ENCODE measurements around the gene LAMTOR4.
A peak's percentile ranks its signal among the peaks of the same experiment; 100 is the strongest.
"Not testable (repeated sequence)": the region's sequence is repeated elsewhere in the genome, so short reads cannot be mapped to it uniquely, and the experiment has no call there.

LAMTOR4 gene

DNA sequence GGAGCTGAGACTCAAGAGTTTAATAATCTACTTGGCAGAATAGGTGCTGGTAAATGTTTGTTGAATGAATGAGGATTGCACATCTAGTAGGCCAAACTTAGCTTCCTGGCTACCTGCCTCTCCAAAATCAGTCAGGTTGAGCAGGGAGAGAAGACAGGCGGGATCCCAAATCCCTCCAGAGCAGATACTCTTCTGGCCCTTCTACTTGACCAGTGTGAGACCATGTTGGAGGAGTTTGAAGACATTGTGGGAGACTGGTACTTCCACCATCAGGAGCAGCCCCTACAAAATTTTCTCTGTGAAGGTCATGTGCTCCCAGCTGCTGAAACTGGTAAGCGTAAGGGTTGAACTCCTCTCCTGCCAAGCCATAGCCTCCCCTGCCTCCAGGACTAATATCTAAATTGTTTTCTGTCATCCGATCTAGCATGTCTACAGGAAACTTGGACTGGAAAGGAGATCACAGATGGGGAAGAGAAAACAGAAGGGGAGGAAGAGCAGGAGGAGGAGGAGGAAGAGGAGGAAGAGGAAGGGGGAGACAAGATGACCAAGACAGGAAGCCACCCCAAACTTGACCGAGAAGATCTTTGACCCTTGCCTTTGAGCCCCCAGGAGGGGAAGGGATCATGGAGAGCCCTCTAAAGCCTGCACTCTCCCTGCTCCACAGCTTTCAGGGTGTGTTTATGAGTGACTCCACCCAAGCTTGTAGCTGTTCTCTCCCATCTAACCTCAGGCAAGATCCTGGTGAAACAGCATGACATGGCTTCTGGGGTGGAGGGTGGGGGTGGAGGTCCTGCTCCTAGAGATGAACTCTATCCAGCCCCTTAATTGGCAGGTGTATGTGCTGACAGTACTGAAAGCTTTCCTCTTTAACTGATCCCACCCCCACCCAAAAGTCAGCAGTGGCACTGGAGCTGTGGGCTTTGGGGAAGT is 24.2 kb upstream of the LAMTOR4 start:
- DNase-seq = no peak

- no peak for DNase-seq
These were observed 22.3 kb upstream of the LAMTOR4 start for GRCh38 chr7:100126239-100126930.

GRCh38 chr7:100126931-100127865 is 21.5 kb upstream of the LAMTOR4 start, which contains the start of gene MBLAC1:
MBLAC1 (plus strand) TSS chr7:100126967; CDS start chr7:100127396, 429 bp downstream.
- DNase-seq = peak; percentile 91

GRCh38 chr7:100127866-100128636 is 20.7 kb upstream of the LAMTOR4 start:
- peak; percentile 20 for DNase-seq

DNA sequence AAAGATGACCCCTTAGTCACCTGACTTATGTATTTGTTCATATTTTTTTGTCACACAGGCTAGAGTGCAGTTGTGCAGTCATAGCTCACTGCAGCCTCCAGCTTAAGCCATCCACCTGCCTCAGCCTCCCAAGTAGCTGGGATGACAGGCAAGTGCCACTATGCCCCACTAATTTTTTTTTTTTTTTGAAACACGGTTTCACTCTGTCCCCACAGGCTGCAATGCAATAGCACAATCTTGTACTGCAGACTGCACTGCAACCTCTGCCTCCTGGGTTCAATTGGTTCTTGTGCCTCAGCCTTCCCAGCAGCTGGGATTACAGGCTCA is 20.1 kb upstream of the LAMTOR4 start:
- DNase-seq = no peak

- not testable (repeated sequence) for DNase-seq
These were observed 18.5 kb upstream of the LAMTOR4 start for GRCh38 chr7:100130220-100130607.

DNA sequence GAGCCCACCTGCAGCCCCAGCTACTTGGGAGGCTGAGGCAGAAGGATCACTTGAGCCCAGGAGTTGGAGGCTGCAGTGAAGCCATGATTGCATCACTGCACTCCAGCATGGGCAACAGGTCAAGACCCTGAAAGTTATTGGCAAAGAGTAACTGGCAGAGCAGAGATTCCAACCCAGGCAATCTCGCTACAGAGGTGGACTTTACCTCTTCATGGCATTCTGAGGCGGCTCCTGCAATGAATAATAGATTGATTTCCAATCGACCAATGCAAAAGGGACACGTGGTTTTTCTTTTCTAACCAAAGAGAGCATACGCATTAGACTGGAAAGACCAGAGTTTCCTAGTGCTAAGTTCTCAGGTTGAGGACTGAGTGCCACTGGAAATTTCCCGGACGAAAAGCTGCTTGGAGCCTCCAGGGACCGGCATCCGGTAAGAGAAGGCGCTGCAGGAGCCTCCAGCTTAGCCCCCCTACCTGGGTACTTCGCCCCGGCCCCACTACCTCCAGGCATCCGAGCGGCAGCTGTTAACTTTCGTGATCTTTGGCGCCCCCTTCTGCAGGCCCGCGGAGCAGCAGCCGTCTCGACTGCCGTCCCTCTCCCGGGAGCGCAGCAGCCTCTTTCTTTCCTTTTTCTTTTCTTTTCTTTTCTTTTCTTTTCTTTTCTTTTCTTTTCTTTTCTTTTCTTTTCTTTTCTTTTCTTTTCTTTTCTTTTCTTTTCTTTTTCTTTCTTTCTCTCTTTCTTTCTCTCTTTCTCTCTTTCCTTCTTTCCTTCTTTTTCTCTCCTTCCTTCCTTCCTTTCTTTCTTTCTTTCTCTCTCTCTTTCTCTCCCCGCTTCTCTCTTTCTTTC is 17.9 kb upstream of the LAMTOR4 start:
- peak; percentile 86 for DNase-seq

DNA sequence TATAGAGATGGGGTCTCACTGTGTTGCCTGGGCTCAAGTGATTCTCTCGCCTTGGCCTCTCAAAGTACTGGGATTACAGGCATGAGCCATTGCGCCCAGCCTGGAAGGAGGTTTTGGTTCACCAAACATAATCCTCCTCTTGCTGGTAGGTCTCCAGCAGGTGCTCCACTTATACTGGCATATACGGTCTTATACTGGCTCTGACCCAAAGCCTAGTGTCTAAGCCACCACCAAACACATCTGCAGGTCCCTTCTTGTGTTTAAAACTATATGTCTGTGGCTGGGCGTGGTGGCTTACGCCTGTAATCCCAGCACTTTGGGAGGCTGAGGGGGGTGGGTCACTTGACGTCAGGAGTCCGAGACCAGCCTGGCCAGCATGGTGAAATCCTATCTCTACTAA is 16.6 kb upstream of the LAMTOR4 start:
- no peak for DNase-seq

GRCh38 chr7:100132697-100133151 is 16.0 kb upstream of the LAMTOR4 start:
- DNase-seq = peak; percentile 65

DNA sequence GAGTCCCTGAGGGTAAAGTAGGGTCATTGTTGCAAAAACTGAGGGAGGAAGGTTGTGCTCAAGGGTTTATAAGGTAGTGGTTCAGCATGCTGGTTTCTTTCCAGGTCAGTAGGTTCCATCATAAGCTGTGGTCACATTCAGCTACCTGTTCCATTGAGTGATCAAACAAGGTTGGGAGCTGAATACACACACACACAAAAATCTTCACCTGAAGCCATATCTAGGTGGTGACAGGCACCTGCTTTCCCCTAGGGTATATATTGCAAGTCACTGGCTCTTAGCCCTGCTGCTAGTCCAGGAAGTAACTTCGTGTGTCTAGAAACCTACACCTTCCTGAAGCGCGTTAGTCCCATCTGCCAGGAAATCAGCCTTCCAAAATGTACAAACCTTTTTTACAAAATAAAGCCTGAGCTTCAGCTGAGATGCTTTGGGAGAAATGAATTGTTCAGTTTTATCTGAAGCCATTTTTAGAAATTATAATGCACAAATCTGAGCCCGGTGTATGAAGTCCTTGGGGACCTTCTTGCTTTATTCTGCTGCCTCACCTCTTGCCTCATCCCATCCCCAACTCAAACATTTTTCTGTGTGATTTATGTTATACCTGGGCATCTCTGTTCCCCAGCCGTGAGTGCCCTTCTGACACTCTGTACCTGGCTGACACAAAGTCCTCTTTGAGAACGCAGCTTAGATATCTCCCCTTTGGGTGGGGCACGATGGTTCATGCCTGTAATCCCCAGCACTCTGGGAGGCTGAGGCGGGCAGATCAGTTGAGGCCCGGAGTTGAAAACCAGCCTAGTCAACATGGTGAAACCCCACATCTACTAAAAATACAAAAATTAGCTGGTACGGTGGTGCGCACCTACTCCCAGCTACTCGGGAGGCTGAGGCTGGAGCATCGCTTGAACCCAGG is 10.6 kb upstream of the LAMTOR4 start:
- DNase-seq = no peak

- no peak for DNase-seq
These were observed 7.2 kb upstream of the LAMTOR4 start for GRCh38 chr7:100141555-100141949.

GRCh38 chr7:100142461-100142860 is 6.3 kb upstream of the LAMTOR4 start:
- DNase-seq = no peak

DNA sequence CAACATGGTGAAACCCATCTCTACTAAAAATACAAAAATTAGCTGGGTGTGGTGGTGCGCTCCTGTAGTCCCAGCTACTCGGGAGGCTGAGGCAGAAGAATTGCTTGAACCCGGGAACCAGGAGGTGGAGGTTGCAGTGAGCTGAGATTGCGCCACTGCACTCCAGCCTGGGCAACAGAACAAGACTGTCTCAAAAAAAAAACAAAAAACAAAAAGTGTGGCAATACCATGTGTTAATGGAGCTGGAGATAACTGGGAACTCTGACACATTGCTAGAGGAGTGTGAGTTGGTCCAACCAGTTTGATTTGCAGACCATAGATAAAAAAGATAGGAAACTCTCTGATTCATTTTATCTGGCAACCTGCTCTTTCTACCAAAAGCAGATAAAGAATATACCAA is 2.4 kb upstream of the LAMTOR4 start:
- not testable (repeated sequence) for DNase-seq

GRCh38 chr7:100147278-100147677 is 1.4 kb upstream of the LAMTOR4 start:
- DNase-seq = no peak

- no peak for DNase-seq
These were observed 526 bp upstream of the LAMTOR4 start for GRCh38 chr7:100148225-100148558.

DNA sequence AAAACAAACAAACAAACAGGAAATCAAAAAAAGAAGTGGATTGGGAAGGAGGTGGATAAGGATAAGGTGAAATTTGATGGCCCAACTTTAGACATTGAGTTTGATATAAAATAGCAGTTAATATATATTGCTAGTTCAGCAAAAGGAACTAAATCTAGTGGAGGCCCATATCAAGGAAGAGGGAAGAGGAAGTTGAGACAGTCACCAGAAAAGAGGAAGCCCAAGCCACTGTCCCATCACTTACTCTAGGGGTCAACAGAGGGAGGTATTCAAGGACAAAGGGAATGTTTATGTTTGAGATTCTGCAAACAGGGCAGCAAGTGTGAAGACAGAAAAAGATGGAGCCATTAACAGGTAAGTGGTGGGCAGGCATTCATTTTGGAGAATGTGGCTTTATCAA is 3.7 kb downstream of the LAMTOR4 start:
- DNase-seq = no peak

GRCh38 chr7:100152937-100153666 is 4.4 kb downstream of the LAMTOR4 start:
- DNase-seq = no peak

GRCh38 chr7:100153708-100154535 is 5.2 kb downstream of the LAMTOR4 start:
- no peak for DNase-seq
